ENCODE data around the gene ZNF777.

The ZNF777 gene

DNA sequence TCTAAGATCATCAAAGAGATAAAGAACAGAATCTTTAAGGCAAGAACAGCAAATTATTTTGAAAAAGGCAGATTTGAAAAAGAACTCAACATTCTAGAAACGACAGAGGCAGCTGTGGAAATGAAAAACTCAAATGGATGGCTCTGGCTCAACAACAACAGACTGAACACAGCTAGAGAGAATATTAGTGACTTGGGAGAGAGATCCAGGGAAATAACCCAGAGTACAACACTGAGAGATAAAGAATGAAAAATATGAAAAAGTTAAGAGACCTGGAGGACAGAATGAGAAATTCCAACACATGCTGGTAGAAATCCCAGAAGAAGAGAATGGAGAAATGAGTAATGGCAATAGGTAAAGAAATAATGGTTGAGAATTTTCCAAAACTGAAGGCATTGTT lies 17.9 kb upstream of the ZNF777 start:
- DNase-seq: no peak
- in situ Hi-C loops (cut with HindIII; ENCODE audit: low pct_ligation_motif_present, low pct_unique_long_range_greater_than_20kb, low sequenced_read_pairs): no loop called here

DNA sequence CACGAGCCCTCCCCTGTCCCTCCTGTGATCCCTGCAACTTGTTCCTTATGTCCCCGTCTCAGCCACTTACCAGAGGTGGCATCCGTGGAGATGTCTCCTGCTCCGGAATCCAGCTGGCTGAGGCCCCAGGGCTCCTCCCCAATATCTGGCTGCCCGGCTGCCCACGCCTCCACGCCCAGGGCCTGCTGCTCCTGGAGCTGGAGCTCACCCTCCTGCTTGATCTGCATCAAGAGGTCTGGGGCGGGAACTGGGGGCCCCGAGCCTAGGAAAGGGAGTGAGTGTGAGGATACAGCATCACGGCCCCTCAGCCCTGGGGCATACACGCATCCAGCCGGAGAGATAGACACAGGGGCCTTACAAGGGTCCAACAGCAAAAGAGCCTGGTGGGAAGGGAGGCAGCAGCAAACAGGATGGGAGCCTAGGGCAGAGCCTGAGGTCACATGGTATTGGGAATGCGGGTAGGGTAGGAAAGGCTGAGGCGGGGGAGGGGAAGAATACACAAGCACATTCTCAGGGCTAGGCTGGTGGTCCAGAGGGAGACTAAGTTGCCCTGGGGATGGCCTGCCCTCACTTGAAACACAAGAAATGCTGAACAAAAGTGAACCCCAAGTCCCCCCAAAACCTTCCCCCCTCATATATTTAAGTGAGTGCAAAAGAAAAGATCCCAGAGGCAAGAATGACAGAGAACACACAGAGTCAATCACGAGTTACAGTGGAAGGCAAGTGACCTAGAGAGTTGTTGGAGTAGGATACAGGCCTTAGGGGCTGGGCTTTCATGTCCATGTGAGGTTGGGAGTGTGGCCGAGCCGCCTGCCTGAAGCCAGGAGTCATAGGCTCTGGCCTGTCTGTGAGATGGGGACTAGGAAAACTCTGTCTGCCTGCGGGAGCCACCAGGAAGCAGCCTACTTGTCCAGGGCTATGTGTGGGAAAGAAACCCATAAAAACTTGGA lies 16.9 kb upstream of the ZNF777 start:
- in situ Hi-C loops (cut with HindIII; ENCODE audit: low pct_ligation_motif_present, low pct_unique_long_range_greater_than_20kb, low sequenced_read_pairs): no loop called here
- DNase-seq: no peak

DNA sequence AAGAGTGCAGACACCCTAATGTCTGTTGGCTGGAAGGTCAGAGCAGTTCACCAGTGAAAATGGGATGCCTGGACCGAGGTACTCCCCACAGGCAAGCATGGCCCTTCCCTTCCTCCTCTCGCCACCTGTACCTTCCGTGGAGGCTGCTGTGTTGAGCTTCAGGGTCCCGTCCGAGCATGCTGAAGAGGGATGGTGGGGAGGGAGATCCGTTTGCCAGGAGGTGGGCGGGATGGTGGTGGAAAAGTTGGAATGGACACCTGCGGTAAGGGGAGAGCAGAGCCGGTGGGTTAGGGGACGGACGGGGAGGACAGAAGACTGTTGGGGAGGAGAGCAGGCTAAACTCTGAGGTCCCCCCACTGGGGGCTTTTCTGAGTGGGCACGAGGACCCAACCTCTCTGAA lies 15.9 kb upstream of the ZNF777 start:
- no peak for DNase-seq
- in situ Hi-C loops (cut with HindIII; ENCODE audit: low pct_ligation_motif_present, low pct_unique_long_range_greater_than_20kb, low sequenced_read_pairs): no loop called here

DNA sequence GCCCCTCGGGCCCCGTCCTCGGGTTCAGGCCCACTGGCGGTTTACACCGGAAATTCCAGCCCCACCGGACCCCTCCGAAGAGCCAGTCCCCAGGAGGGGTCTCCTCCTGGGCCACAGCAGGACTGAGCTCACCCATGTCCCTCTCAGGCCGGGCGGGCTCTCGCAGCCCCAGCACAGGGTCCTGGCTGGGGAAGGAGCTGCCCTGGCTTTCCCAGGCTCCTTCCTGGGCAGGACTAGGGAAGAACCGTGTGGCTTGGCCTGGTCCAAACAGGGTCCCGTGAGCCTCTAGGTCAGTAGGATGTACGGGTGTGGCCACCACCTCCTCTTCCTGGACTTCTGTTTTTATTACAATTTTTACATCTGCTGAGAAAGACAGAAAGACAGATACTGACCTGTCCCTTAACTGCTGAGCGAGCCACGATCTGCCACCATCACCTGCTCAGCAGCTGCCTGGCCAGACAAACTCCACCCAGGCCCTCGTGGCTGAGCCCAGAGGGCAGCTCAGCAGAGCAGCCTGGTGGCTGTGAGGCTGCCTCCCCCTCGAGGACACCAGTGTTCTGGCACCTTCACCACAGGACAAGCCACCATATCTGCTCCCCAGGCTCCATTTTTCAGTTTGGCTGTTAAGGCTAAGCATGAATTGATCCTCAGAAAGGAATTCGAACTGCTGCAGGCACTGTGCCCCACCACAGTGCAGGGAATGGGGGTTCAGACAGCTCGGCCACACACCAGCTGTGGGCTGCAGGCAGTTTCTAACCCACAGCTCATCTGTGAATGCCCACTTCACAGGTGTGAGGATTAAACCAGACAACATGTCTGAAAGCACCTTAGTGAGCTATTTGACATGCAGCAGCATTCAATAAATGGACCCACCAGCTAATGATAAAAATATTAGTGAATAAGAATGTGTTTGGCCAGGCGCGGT lies 14.5 kb upstream of the ZNF777 start:
- no peak for DNase-seq
- in situ Hi-C loops (cut with HindIII; ENCODE audit: low pct_ligation_motif_present, low pct_unique_long_range_greater_than_20kb, low sequenced_read_pairs): no loop called here

DNA sequence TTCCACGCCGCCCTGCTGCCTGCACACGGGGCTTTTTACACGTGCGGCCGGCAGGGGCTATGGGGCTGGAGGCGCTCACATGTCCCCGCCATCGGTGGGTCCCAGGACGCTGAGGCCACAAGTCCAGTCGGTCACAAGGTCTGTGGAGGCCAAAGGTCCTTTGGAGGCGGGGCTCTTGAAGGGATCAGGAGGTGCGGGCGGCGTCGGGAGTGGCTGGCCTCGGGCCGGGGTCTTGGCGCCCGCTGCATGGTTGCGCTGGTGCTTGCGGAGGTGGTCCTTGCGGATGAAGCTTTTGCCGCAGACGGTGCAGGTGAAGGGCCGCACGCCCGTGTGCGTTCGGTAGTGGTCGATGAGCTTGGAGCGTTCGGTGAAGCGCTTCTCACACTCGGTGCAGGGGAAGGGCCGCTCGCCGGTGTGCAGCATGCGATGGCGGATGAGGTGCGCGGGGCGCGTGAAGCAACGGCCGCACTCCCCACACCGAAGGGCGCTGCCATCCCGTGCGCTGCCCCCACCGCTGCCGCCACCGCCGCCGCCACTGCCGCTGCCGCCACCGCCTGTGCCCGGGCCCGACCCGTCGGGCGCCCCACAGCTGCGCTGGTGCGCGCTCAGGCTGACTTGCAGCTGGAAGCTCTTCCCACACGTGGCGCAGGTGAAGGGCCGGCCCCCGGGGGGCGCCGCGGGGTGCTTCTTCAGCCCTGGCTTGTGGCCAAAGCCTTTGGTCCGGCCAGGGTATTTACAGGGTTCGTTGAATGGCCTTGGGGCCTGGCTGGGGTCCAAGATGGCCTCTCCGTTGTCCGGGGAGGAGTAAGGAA lies 13.7 kb upstream of the ZNF777 start:
- no peak for DNase-seq
- in situ Hi-C loops (cut with HindIII; ENCODE audit: low pct_ligation_motif_present, low pct_unique_long_range_greater_than_20kb, low sequenced_read_pairs): no loop called here

DNA sequence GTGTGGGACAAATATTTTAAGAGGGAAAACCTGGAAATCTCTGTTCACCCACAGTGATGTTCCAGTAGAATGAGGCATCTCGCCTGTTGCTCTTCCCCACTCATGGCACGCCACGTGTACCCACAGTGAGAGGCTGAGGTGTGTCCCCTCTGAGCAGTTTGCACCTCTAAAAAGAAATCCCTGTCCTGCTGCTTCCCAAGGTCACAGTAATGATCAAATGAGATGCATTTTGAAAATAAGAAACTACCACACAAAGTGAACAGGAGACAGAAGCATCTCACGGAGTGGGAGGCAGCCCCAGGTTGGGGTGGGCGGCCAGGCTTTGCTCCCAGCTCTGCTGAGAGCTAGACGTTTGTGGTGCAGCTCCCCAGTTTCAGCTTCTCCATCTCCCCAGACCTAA lies 12.4 kb upstream of the ZNF777 start:
- no peak for DNase-seq
- in situ Hi-C loops (cut with HindIII; ENCODE audit: low pct_ligation_motif_present, low pct_unique_long_range_greater_than_20kb, low sequenced_read_pairs): no loop called here

DNA sequence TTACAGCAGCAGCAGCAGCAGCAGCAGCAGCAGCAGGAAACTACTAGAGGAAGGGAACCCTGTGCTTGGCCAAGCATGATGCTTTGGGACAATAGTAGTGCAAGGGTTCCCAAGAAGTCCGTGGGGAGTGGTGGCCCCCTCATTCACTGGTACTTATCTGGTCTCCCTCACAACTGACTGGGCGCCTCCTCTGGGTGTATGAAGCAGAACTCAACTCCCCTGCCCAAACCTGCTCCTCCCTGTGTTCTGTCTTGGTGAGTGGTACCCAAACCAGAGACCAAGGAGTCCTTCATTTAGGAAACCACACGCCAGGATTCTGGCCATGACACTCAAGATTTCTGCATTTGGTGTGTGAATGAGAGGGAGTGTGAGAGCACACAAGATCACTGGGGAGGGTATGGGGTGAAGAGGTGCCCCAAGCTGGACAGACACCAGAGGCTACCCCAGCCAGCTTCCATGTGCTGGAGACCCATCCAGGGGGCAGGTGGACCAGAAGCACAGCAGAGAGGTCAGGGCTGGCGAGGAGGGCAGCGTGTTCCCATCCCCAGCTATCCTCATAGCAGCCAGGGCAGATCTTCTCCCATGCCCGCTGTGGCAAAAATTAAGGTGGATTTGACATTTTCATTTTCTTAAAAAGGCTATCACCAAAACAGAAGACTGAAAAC lies 10.6 kb upstream of the ZNF777 start:
- no peak for DNase-seq
- in situ Hi-C loops (cut with HindIII; ENCODE audit: low pct_ligation_motif_present, low pct_unique_long_range_greater_than_20kb, low sequenced_read_pairs): no loop called here

DNA sequence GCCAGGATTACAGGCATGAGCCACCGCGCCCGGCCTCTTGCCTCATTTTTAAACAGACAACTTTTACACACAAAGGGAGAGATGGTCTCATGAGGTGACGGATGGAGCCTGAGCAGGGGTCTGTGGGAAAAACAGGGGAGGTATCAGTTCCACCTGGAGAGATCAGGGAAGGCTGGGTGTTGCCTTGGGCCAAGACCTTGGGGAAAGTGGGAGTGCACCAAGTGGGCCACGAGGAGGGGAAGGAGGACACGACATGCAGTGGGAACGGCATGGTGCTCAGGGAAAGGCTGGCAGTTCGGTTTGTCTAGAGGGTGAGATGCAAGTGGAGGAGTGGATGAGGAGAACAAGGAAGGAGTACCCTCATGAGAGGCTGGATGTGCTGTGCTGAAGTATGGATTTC lies 8.9 kb upstream of the ZNF777 start:
- in situ Hi-C loops (cut with HindIII; ENCODE audit: low pct_ligation_motif_present, low pct_unique_long_range_greater_than_20kb, low sequenced_read_pairs): no loop called here
- DNase-seq: no peak

DNA sequence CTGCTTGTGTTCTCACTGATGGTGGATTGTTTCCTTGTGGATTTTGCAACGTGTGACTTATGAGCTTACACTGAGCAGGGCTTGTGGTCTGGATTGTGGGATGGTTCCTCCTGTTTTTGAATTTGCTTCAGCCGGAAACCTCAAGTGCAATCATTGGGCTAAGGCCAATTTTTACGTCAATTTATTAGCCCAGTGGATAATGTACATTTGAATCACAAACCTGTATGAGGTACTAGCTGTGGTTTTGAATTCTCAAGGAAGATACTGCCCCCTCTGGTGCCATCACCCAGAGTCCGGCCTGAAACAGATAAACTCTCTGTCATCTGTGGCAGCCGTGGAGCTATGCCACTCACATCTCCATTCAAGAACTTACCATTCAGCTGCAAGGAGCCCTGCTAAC lies 7.3 kb upstream of the ZNF777 start:
- DNase-seq: no peak
- in situ Hi-C loops (cut with HindIII; ENCODE audit: low pct_ligation_motif_present, low pct_unique_long_range_greater_than_20kb, low sequenced_read_pairs): no loop called here

DNA sequence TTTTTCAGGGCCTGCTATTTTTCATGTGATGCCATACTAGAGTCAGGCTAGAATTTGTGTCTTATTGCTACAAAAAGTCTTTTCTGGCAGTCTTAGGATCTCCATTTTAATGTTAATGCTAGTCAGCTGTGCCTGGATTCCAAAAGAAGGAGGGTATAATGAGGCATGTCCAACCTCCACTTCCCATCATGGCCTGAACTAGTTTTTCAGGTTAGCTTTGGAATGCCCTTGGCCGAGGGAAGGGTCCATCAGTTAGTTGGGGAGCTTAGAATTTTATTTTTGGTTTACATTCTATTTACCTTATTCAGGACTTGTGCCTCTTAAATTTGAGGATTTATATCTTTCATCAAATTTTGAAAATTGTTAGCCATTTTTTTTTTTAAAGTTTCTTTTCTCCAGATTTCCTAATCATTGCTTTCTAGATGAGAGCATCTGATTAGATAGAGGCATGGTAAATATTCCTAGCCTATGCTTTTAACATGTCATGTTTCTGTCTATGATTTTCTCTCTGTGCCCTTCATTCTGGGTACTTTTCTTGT lies 6.5 kb upstream of the ZNF777 start:
- in situ Hi-C loops (cut with HindIII; ENCODE audit: low pct_ligation_motif_present, low pct_unique_long_range_greater_than_20kb, low sequenced_read_pairs): no loop called here
- DNase-seq: no peak

DNA sequence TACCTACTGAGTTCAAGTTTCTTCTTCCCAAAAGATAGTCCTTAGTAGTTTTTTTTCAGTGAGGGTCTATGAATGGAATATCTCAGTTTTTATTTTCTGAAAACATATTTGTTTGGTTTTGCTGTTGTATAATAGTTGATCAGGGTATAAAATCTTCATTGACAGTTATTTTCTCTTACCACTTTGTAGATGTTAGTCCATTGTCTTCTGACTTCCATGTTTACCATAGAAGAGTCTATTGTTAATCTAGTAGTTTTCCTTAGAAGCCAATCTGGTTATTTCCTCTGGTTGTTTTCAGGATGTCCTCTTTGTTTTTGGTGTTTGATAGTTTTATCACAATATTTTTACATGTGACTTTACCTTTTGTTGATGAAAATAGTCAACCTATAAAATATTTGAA lies 5.5 kb upstream of the ZNF777 start:
- no peak for DNase-seq
- in situ Hi-C loops (cut with HindIII; ENCODE audit: low pct_ligation_motif_present, low pct_unique_long_range_greater_than_20kb, low sequenced_read_pairs): no loop called here

DNA sequence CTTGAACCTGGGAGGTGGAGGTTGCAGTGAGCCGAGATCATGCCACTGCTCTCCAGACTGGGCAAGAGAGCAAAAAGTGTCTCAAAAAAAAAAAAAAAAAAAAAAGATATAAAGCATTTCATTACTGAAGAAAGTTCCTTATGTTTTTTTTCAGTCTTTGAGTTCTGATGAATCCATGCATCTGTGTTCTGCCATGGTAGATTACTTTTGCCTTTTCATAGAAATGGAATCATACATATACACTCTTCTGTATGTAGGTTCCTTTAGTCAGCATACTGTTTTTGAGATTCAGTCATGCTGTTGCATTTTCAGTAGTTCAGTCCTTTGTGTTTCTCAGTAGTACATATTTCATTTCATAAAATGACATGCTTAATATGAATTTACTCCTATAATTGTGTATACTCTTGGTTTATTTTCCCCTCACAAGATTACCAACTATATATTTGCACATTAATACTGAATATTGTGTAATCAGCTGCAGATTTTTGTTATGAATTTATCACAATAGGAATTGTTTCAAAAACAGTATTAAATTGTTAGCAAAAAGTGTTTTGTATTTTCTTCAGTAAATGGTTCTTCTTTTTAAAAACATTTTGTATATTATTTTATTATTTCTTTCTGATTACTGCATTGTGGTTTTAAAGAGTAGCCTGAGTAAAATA lies 2.8 kb upstream of the ZNF777 start:
- no peak for DNase-seq
- in situ Hi-C loops (cut with HindIII; ENCODE audit: low pct_ligation_motif_present, low pct_unique_long_range_greater_than_20kb, low sequenced_read_pairs): no loop called here

DNA sequence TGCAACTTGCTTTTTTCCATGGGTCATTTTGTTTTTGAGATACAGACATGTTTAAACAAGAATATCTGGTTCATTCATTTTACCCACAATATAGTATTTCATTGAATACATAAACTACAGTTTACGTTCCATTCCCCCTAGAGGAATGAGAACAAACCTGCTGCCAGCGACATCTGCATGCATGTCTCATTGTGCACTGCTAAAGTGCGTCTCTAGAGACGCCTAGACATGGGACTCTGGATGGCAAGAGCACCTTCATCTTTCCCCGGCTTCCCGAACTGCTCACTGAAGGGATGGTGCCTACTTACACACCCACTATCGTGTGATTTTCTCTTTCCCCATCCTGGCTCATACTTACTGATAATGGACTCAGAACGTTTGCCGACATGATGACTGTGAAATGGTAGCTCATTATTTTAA lies 1.2 kb upstream of the ZNF777 start:
- DNase-seq: no peak
- in situ Hi-C loops (cut with HindIII; ENCODE audit: low pct_ligation_motif_present, low pct_unique_long_range_greater_than_20kb, low sequenced_read_pairs): no loop called here

DNA sequence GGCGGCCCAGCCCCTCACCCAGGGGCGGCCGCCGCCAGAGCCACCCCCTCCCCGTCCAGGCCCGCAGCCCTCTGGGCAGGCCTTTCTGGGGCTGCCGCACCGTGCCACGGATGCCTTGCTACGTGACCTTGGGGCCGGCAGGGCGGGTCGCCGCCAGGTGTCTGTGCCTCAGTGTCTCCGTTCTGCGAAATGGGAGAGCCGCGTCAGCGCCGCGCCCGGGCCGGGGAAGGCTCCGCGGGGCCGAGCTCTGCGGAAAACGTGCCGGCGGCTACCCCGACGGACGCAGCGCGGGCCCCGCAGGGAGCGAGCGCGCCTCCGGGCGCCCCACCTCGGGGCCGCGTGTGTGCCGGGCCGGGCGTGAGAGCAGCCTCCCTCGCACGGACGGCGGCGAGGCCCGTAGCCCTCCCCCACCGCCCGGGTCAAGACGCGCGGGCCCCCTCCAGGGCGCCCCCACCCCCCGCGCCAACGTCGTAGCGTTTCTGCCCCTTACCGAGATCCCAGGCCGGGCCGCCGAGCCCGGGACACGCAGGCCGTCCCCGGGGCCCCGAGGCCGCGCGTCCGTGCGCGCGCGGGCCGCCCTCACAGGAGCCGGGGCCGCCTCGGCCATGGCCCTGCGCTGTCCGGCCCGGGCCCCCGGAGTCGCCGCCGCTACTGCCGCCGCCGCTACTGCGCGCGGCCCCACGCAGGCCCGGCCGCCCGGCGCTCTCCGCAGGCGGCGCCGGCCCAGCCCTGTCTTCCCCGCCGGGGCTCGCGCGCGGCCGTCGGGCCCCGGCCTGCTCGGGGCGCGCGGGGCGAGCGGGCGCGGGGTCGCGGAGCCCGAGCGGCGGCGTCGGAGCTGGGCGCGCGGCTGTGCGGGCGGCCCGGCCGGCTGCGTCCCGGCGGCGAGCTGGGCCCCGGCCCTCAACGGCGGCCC lies 1.1 kb downstream of the ZNF777 start:
- in situ Hi-C loops (cut with HindIII; ENCODE audit: low pct_ligation_motif_present, low pct_unique_long_range_greater_than_20kb, low sequenced_read_pairs): no loop called here
- DNase-seq: peak; percentile 24

DNA sequence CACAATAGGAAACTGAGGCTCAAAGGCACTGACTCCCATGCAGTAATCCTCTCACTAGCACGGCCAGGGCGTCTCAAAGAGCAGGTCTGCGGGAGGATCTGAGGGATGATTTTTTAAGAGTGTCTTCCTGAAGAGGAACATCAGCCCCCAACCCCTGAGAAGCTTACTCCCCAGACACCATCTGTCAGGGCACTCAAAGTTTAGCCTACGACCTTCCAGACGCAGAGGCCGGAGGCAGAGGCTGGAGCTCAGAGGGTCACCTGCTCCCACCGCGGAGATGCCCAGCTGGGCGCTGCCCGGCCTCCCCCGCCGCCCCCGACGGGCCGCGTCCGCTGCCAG lies 1.7 kb downstream of the ZNF777 start:
- no peak for DNase-seq
- in situ Hi-C loops (cut with HindIII; ENCODE audit: low pct_ligation_motif_present, low pct_unique_long_range_greater_than_20kb, low sequenced_read_pairs): no loop called here

DNA sequence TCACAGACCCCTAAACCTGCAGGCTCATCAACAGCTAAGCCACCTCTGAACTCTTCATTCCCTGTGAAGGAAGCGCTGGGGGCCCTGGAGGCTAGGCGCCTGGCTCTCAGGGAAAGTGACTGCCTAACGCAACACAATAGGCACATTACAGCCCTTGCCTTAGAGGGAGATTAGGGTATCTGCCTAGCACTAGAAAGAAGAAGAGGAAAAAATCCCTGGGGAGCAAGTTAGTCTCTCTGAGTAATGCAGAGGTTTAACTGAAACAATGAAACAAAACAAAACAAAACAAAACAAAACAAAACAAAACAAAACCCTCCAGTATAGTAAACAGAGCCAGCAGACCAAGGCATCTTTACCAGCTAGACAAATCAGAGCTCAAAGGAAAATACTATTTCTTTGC lies 2.6 kb downstream of the ZNF777 start:
- in situ Hi-C loops (cut with HindIII; ENCODE audit: low pct_ligation_motif_present, low pct_unique_long_range_greater_than_20kb, low sequenced_read_pairs): no loop called here
- DNase-seq: no peak

DNA sequence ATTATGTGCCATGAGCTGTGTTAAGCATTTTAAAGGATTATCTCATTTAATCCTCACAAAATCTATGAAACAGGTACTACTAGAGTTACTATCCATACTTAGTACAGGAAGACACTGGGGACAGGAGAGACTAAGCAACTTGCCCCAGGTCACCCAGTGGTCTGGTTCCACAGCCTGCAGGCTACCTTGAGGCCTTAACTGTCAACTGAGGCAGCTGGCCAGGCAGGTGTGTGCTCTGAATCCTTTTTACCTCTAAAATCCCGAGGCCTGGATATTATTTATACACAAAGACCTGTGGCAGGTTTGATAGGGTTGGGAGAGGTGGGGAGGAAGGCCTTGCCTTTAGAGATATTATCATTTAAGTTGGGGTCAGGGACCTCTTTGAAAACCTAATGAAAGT lies 3.1 kb downstream of the ZNF777 start:
- in situ Hi-C loops (cut with HindIII; ENCODE audit: low pct_ligation_motif_present, low pct_unique_long_range_greater_than_20kb, low sequenced_read_pairs): no loop called here

More for the DNA sequence above, 3.1 kb downstream of the ZNF777 start:
- DNase-seq: no peak
